HUES6 (cell line): ENCODE results near the gene KRT6C.
"Not testable (repeated sequence)": the region's sequence is repeated elsewhere in the genome, so short reads cannot be mapped to it uniquely, and the experiment has no call there.

Experiments
- H3K27ac ChIP-seq: 2 replicates; pipeline ENCODE4 v1.7.0; 2013; ENCODE audit warnings: low read depth, mild to moderate bottlenecking, low read length, inconsistent platforms
- H3K27me3 ChIP-seq: 2 replicates; pipeline ENCODE4 v1.6.1; 2013; ENCODE audit warnings: low read length; ENCODE audit not compliant: control insufficient read depth, insufficient read depth
- H3K36me3 ChIP-seq: 2 replicates; pipeline ENCODE4 v1.6.1; 2013; ENCODE audit warnings: low read length; ENCODE audit not compliant: control insufficient read depth, insufficient read depth
- H3K4me1 ChIP-seq: 2 replicates; pipeline ENCODE4 v1.6.1; 2013; ENCODE audit warnings: low read length; ENCODE audit not compliant: control insufficient read depth, insufficient read depth
- H3K4me3 ChIP-seq: 2 replicates; pipeline ENCODE4 v1.5.1; 2013; ENCODE audit warnings: low read depth, low read length
- H3K9ac ChIP-seq: one replicate; pipeline ENCODE4 v1.6.1; 2013; ENCODE audit warnings: mild to moderate bottlenecking, low read length
- H3K9me3 ChIP-seq: 2 replicates; pipeline ENCODE4 v1.6.1; 2013; ENCODE audit warnings: low read depth, low read length; ENCODE audit not compliant: control insufficient read depth, insufficient read depth

Gene KRT6C

GRCh38 chr12:52498946-52499345 lies 25.3 kb upstream of the KRT6C start:
- no peak overlapping the region for H3K27ac ChIP-seq
- H3K36me3 ChIP-seq: no peaks in the 10 kb centered on the region
- no peaks in the 10 kb centered on the region for H3K27me3 ChIP-seq
- H3K4me3 ChIP-seq: no peak overlapping the region
- peaks cover 25% of the 10 kb centered on the region for H3K4me1 ChIP-seq
- no peak overlapping the region for H3K9ac ChIP-seq
- no peaks in the 10 kb centered on the region for H3K9me3 ChIP-seq

- H3K4me1 ChIP-seq: peaks cover 25% of the 10 kb centered on the region
- H3K9me3 ChIP-seq: no peaks in the 10 kb centered on the region
- H3K27me3 ChIP-seq: no peaks in the 10 kb centered on the region
- no peak overlapping the region for H3K9ac ChIP-seq
- H3K27ac ChIP-seq: no peak overlapping the region
- no peaks in the 10 kb centered on the region for H3K36me3 ChIP-seq
- no peak overlapping the region for H3K4me3 ChIP-seq
Measured at GRCh38 chr12:52497975-52498374, 24.4 kb upstream of the KRT6C start.

- Histone ChIP-seq H3K9me3 (no peaks in the 10 kb centered on the region), H3K36me3 (no peaks in the 10 kb centered on the region), H3K27ac (no peak overlapping the region; the same call in 1 of the 2 replicates), H3K4me1 (peaks cover 25% of the 10 kb centered on the region), H3K4me3 (no peak overlapping the region), H3K27me3 (no peaks in the 10 kb centered on the region), H3K9ac (peak overlapping the region; percentile 5)
Measured at GRCh38 chr12:52496590-52497071, 23.0 kb upstream of the KRT6C start.

- H3K27ac ChIP-seq: no peak overlapping the region; the same call in 1 of the 2 replicates
- H3K9me3 ChIP-seq: no peaks in the 10 kb centered on the region
- no peaks in the 10 kb centered on the region for H3K36me3 ChIP-seq
- peak overlapping the region; percentile 5 for H3K9ac ChIP-seq
- peaks cover 25% of the 10 kb centered on the region for H3K4me1 ChIP-seq
- no peak overlapping the region for H3K4me3 ChIP-seq
- H3K27me3 ChIP-seq: no peaks in the 10 kb centered on the region; the same call in 1 of the 2 replicates
Measured at GRCh38 chr12:52496054-52496453, 22.4 kb upstream of the KRT6C start.

- Histone ChIP-seq H3K9me3 (peaks cover 2% of the 10 kb centered on the region; the same call in 1 of the 2 replicates), H3K4me3 (no peak overlapping the region), H3K27me3 (no peaks in the 10 kb centered on the region; the same call in 1 of the 2 replicates), H3K36me3 (no peaks in the 10 kb centered on the region), H3K9ac (no peak overlapping the region), H3K27ac (no peak overlapping the region; the same call in 1 of the 2 replicates), H3K4me1 (peaks cover 25% of the 10 kb centered on the region)
Measured at GRCh38 chr12:52495389-52495788, 21.8 kb upstream of the KRT6C start.

GRCh38 chr12:52494518-52494917 lies 20.9 kb upstream of the KRT6C start:
- Histone ChIP-seq H3K9ac (no peak overlapping the region), H3K4me1 (peaks cover 25% of the 10 kb centered on the region), H3K4me3 (no peak overlapping the region), H3K36me3 (no peaks in the 10 kb centered on the region), H3K27me3 (no peaks in the 10 kb centered on the region; the same call in 1 of the 2 replicates), H3K27ac (no peak overlapping the region), H3K9me3 (peaks cover 11% of the 10 kb centered on the region)

- H3K4me1 ChIP-seq: peaks cover 25% of the 10 kb centered on the region
- no peak overlapping the region for H3K4me3 ChIP-seq
- H3K27me3 ChIP-seq: no peaks in the 10 kb centered on the region; the same call in 1 of the 2 replicates
- H3K36me3 ChIP-seq: no peaks in the 10 kb centered on the region
- H3K9ac ChIP-seq: no peak overlapping the region
- peaks cover 12% of the 10 kb centered on the region for H3K9me3 ChIP-seq
- no peak overlapping the region for H3K27ac ChIP-seq
Measured at GRCh38 chr12:52494100-52494499, 20.5 kb upstream of the KRT6C start.

GRCh38 chr12:52493172-52493571 lies 19.6 kb upstream of the KRT6C start, which contains the start of gene KRT6A:
Gene KRT6A (minus strand): TSS chr12:52493257. CDS start chr12:52493188, 69 bp downstream.
- H3K27ac ChIP-seq: no peak within 1 kb of the TSS
- H3K9ac ChIP-seq: no peak within 1 kb of the TSS
- peaks cover 12% of the 10 kb centered on the region for H3K9me3 ChIP-seq
- no peak within 1 kb of the TSS for H3K4me3 ChIP-seq
- no peaks in the 10 kb centered on the region; the same call in 1 of the 2 replicates for H3K27me3 ChIP-seq
- peaks cover 25% of the 10 kb centered on the region for H3K4me1 ChIP-seq
- no peaks in the 10 kb centered on the region for H3K36me3 ChIP-seq

- not testable (repeated sequence) for H3K36me3 ChIP-seq, H3K27me3 ChIP-seq, H3K9ac ChIP-seq, H3K4me3 ChIP-seq, H3K27ac ChIP-seq
- H3K9me3 ChIP-seq: peaks cover 12% of the 10 kb centered on the region
- H3K4me1 ChIP-seq: peaks cover 25% of the 10 kb centered on the region
Measured at GRCh38 chr12:52492405-52492804, 18.8 kb upstream of the KRT6C start.

GRCh38 chr12:52491495-52491894 lies 17.9 kb upstream of the KRT6C start:
- H3K27ac ChIP-seq, H3K4me3 ChIP-seq, H3K27me3 ChIP-seq, H3K36me3 ChIP-seq, H3K9ac ChIP-seq: not testable (repeated sequence)
- peaks cover 20% of the 10 kb centered on the region for H3K4me1 ChIP-seq
- peaks cover 12% of the 10 kb centered on the region for H3K9me3 ChIP-seq

- no peak overlapping the region for H3K27ac ChIP-seq
- H3K4me1 ChIP-seq: no peaks in the 10 kb centered on the region
- peaks cover 12% of the 10 kb centered on the region for H3K9me3 ChIP-seq
- no peaks in the 10 kb centered on the region; the same call in 1 of the 2 replicates for H3K27me3 ChIP-seq
- H3K9ac ChIP-seq: no peak overlapping the region
- no peak overlapping the region for H3K4me3 ChIP-seq
- no peaks in the 10 kb centered on the region for H3K36me3 ChIP-seq
Measured at GRCh38 chr12:52488736-52489135, 15.1 kb upstream of the KRT6C start.
